Putamen (tissue), 1 donor: ENCODE data around the gene CASP14.
A peak's percentile ranks its signal among the peaks of the same experiment; 100 is the strongest.
"Not testable (repeated sequence)": the region's sequence is repeated elsewhere in the genome, so short reads cannot be mapped to it uniquely, and the experiment has no call there.

Experiments used
- DNase-seq: peaks from one replicate; pipeline ENCODE4 v3.0.0-alpha.2; 2016; ENCODE audit warnings: low spot score

Gene CASP14

GRCh38 chr19:15072930-15073647 lies 23.8 kb downstream of the CASP14 start:
- DNase-seq = no peak

GRCh38 chr19:15074371-15074770 lies 25.1 kb downstream of the CASP14 start:
- DNase-seq = no peak

GRCh38 chr19:15075806-15076205 lies 26.5 kb downstream of the CASP14 start:
- no peak for DNase-seq

- not testable (repeated sequence) for DNase-seq
Observed at GRCh38 chr19:15080002-15080401, 30.7 kb downstream of the CASP14 start.

GRCh38 chr19:15081911-15082310 lies 32.6 kb downstream of the CASP14 start, which contains the start of gene OR1I1:
OR1I1 (plus strand) TSS chr19:15082211; CDS start chr19:15087066, 4,855 bp downstream.
- DNase-seq = no peak

GRCh38 chr19:15087182-15087581 lies 37.9 kb downstream of the CASP14 start:
- no peak for DNase-seq

- peak; percentile 45 for DNase-seq
Observed at GRCh38 chr19:15091918-15092753, 42.9 kb downstream of the CASP14 start.

- DNase-seq = no peak
Observed at GRCh38 chr19:15093001-15093400, 43.7 kb downstream of the CASP14 start.

- DNase-seq = no peak
Observed at GRCh38 chr19:15096223-15096622, 46.9 kb downstream of the CASP14 start.

GRCh38 chr19:15097980-15098379 lies 48.7 kb downstream of the CASP14 start:
- not testable (repeated sequence) for DNase-seq

GRCh38 chr19:15098460-15098859 lies 49.2 kb downstream of the CASP14 start:
- no peak for DNase-seq

- DNase-seq = no peak
Observed at GRCh38 chr19:15099017-15099582, 49.8 kb downstream of the CASP14 start.

- no peak for DNase-seq
Observed at GRCh38 chr19:15101479-15102082, 52.3 kb downstream of the CASP14 start.

GRCh38 chr19:15104003-15104402 lies 54.7 kb downstream of the CASP14 start:
- no peak for DNase-seq

GRCh38 chr19:15104411-15104810 lies 55.1 kb downstream of the CASP14 start:
- DNase-seq = no peak

- DNase-seq = no peak
Observed at GRCh38 chr19:15105044-15105443, 55.8 kb downstream of the CASP14 start.

GRCh38 chr19:15107061-15108010 lies 58.1 kb downstream of the CASP14 start, which contains the start of gene SYDE1:
SYDE1 (plus strand) TSS chr19:15107401; CDS start chr19:15107434, 33 bp downstream.
- DNase-seq = no peak
